NOMO-1 treated with DMSO at 0.1 percent for 48 hours (cell line): Measurements from ENCODE around the gene RFC2.

ENCODE experiments used
- DNase-seq: peaks from one replicate; lab custom pipeline; 2025; ENCODE audit not compliant: unreplicated experiment; lab: John Stamatoyannopoulos, UW

The RFC2 gene

DNA sequence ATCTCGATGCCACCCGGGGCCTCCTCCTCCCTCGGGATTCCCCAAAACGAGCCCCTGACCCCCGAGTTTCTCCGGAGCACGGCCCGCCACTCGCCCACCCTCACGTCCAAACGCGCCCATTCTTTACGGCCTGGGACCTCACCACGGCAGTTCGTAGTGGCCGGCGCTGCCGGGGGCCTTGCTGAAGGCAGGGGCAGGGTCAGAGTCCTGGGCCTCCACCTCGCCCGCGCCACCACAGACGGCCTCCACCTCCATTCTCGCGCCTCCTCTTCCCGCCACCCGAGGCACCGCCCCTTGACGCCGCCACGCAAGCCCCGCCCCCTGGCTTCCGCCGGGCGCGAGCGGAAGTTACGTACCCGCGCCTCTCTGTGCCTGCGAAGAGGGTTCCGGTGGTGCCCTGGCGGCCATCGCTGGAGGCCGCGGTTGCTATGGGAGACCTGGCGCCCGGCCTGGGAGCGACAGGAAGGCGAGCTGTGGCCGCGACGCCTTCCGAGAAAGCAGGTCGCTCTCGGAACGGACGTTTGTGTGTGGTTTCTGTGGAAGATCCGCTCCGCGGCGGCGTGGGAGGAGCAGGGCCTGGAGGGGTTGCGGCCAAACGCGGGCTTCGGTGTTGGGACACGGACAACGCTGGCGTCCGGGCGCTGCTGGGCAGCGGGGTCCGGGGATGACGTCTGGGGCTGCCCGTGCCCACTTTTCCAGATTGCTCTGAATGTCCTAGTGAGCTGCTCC lies at the start of gene RFC2:
Gene RFC2 (minus strand): TSS at position 271 of the 729 bp plus-strand sequence. CDS start 16 bp downstream, at position 255.
- DNase-seq: peak; percentile 100

DNA sequence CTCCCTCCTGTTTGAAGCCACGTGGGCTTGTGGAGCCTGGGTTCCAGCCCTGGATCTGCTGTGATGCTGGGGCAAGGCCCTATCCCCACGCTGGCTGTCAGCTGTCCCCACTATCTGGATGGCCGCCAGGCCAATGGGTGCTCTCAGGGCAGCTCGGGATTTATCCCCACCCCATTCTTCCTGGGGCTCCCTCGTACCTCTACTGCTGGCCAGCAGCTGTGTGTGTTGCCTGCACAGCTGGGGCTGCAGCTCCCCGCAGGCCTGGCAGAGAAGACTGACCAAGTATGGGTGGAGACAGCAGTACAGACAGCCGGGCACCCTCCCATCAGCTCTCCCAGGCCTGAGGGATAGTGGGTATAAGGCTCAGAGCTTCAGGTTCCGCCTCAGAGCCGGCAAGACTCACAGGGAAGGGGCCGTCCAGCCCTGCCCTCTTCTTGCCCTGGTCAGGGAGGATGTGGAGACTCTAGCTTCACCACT lies 48.6 kb upstream of the RFC2 start:
- no peak for DNase-seq

GRCh38 chr7:74300926-74301325 lies 46.7 kb upstream of the RFC2 start:
- DNase-seq: no peak

- no peak for DNase-seq
Observed at GRCh38 chr7:74299401-74299800, 45.2 kb upstream of the RFC2 start.

DNA sequence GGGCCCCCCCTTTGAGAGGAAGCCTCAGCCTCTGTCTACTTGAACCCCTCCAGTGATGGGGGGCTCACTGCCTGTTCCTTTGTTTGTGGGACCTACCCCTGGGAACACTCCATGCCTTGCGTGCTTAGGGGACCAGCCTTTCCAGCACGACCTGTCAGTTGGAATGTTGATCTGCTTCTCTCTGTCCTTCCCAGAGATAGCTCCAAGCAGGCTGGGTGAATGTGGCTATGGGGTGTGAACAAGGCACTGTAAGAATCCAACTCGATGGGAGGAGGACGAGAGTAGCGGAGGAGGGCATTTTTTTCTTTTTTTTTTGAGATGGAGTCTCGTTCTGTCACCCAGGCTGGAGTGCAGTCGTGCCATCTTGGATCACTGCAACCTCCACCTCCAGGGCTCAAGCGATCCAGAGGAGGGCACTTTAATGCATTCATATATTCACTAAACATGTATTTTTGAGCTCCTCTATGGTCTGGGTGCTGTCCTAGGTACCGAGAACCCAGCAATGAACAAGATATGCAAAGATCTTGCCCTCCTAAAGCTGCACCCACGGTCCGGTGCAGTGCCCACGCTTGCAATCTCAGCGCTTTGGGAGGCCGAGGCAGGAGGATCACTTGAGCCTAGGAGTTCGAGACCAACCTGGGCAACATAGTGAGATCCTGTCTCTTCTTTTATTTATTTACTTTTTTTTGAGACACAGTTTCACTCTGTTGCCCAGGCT lies 43.5 kb upstream of the RFC2 start:
- DNase-seq: no peak

DNA sequence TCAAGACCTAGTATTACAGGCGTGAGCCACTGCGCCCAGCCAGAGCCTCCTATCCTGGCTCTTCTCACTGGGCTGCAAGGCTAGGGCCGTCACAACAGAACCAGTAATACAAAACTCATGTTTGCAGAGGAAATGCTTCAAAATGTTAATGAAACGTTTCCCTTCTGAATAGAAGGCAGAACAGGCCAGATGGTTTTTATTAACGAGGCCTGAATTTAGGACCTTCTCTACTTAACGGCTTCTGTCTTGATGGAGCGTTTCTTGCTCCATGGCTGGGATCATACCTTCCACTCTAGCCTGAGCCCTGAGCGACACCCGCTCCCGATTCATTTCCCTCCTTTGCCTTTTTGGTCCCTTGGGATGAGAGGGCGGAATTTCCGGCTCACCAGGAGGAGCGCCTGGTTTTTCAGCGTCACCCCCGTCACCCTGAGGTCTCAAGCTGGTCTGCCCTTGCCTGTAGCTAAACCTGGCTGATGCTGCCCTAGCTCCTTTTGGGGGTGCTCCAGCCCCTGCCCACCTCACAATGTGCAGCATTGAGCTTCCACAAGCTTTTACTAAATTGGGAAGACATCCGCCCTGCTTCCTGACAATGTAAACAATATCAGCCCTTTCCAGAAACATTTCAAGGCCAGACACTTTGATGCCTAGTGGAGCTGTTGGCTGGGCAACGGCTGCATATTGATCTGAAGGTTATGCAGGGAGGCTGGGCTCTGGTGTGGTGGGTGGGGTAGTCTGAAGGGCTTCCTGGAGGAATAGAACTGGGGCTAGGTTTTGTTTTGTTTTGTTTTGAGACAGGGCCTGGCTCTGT lies 40.2 kb upstream of the RFC2 start:
- DNase-seq: no peak

DNA sequence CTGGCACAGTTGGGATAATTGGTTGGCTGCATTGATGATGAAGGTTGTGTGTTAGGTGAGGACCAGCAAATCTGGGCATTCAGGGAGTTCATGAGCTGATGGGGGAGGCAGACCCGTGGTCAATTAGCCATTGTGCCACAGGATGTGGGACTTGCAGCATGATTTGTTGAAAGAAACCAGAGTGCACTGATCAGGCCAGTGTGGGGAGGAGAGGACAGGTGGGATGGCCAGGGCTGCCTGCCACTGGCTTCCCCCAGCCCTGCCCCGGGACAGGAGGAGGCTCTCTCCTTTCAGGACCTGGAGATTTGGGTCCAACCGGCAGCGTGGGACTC lies 39.3 kb upstream of the RFC2 start:
- DNase-seq: no peak

DNA sequence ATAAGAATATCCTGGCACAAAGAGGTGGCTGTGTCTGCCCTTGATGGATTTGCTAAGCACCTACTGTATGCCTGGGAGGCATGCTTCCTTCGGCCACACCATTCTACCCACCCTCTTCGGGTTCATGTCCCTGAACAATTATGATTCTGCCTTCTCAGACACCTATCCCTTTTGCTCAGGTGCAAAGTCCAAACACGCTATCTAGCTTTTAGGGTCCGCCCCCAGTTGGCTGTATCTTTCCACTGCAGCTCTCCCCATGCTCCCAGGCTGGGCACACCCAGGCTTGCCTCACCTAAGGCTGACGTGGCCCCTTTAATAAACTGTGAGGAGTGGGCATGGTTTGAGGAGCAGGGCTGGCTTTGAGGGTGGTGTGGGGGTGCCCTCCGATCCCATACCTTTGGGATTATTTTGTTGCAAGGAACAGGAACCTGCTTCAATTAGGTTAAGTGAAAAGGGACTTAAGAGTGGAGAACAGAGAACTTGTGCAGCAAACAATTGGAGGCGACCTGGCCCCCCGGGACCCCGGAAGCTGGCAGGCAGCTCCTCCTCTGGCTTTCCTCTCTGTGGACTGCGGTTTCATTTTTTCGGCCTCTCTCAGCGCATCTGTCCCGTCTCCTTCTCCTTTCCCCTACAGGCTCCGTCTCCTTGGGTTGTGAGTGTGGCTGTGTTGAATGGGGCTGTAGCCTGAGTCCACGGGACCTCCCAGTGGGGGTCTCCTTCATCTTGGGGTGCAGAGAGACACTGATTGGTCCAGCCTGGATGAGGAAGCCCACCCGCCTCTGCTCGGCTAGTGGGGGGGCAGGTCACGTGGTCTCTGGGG lies 38.8 kb upstream of the RFC2 start:
- DNase-seq: no peak

DNA sequence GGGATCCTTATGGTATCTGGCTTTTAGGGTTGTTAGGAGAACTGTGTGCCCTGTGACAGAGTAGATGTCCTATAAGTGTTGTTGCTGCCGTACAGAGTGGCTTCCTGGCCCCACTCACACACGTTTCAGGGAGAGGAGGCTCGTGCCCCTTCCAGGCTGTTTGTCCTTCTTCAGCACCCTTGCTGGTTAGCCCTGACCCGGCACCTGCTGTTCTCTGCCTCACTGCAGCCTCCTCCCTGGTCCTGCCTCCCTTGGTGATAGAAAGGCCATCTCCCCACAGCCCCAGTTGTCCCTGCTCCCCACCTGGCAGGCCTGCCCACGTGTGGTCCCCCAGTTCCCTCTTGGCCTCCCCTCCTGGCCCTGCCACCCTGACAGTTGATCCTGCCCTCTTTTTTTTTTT lies 37.3 kb upstream of the RFC2 start:
- DNase-seq: no peak

GRCh38 chr7:74290981-74291441 lies 36.8 kb upstream of the RFC2 start:
- peak; percentile 44 for DNase-seq

- no peak for DNase-seq
Observed at GRCh38 chr7:74290553-74290950, 36.4 kb upstream of the RFC2 start.

GRCh38 chr7:74289659-74290552 lies 35.7 kb upstream of the RFC2 start:
- DNase-seq: peak; percentile 38

- peak; percentile 91 for DNase-seq
Observed at GRCh38 chr7:74289018-74289658, 34.9 kb upstream of the RFC2 start, which contains the start of gene CLIP2. TSS of gene CLIP2 (plus strand) at chr7:74289407. CDS start at chr7:74317547, 28,140 bp downstream.

DNA sequence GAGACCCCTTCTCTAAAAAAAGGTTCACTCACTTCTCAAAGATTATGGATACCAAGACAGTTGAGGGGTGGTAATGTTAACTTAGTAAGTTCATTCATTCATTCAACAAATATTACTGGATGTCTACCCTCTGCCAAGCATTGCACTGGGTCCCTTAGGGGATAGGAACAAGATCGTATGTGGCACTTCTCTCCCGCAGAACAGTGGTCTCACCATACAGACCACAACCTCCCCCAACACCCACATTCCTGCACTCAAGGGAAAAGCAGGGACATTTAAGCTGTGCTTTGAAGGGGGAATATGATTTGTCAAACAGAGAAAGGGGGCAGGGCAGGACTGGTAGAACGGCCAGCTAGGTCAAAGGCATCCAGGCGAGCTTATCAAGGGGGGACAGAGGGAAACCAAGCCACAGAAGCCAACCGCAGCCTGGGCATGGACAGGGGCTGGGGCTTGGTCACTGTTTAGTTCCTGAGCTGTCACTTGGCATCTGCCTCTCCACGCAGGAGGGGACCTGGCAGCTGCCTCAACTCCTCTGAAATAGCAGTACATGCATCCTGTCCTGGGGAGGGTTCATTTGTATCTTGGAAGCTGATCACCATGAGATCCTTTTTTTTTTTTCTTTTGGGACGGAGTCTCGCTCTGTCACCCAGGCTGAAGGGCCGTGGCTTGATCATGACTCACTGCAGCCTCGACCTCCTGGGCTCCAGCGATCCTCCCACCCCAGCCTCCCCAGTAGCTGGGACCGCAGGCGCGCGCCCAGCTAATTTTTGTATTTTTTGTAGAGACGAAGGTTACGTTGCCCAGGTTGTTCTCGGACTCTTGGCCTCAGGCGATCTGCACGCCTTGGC lies 34.1 kb upstream of the RFC2 start:
- no peak for DNase-seq

GRCh38 chr7:74287303-74288033 lies 33.3 kb upstream of the RFC2 start:
- no peak for DNase-seq

GRCh38 chr7:74286131-74286530 lies 31.9 kb upstream of the RFC2 start:
- DNase-seq: no peak

DNA sequence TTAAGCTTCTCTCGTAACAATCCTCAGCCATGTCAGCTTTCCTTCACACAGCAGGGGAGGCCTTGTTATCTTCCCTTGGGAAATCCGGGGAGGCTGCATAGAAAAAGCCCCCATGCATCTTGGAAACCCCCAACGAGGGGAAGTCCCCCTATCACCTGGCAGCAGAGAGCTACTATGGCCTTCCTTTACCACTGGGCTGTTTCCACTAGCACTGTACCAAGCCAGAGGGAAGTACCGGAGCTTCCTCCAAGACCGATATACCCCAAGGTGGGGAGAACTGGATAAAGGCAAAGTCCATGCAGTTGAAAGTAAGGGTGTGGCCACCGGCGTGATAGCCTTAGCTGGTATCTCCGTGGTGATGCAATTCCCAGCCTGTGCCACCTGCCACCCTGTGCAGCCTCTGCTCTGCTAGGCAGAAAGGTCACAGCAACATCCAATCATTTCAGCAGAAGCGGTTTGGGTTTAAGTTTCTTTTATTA lies 30.6 kb upstream of the RFC2 start:
- peak; percentile 88 for DNase-seq
